Esophagus squamous epithelium (tissue), 4 donors: ENCODE data around the gene VSTM2L.

Experiments
- CTCF ChIP-seq, 6 experiments: fragments of 450-650 bp in 4 of 6; fragments of 200-600 bp in 2 of 6; sonication (generic) in 2 of 6; IDR thresholded peaks; one replicate each; pipeline ENCODE4 v1.5.1; 2016 to 2019; ENCODE audit warnings: antibody characterized with exemption in 6 of 6, mild to moderate bottlenecking in 4 of 6, moderate library complexity in 4 of 6
- POLR2A ChIP-seq, 4 donors: fragments of 450-650 bp; IDR thresholded peaks; one replicate each; pipeline ENCODE4 v1.6.1; 2017; ENCODE audit warnings: antibody characterized with exemption in 4 of 4, mild to moderate bottlenecking in 4 of 4, moderate library complexity in 3 of 4

GRCh38 chr20:37973059-37973910 is 70.4 kb downstream of the VSTM2L start:
- TF ChIP-seq CTCF (IDR thresholded peaks at IDR 0.05) (no peak), POLR2A (IDR thresholded peaks at IDR 0.05) (no peak)
